ENCODE results near the gene FUOM.

FUOM gene

DNA sequence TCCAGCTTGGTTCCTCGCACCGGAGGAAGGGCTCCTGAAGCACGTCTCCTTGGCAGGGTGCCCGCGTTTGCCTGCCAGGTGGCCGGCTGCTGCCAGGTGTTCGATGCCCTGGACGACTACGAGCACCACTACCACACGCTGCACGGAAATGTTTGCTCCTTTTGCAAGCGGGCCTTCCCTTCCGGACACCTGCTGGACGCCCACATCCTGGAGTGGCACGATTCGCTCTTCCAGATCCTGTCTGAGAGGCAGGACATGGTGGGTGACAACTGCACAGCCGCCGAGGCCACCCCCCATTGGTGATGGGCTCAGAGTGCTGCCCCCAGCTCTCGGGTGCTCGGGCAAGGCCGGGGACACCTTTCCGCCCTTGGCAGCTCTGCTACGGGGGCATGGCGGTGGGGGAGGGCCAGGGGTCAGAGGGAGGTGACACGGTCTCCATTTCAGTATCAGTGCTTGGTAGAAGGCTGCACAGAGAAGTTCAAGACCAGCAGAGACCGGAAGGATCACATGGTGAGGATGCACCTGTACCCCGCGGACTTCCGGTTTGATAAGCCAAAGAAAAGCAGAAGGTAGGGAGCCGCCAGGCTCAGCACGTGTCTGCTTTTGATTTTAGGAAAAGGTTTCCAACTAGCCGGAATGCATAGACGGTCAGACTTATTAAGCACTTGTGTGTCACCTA is 48.0 kb downstream of the FUOM start:
- DNase-seq = no peak

DNA sequence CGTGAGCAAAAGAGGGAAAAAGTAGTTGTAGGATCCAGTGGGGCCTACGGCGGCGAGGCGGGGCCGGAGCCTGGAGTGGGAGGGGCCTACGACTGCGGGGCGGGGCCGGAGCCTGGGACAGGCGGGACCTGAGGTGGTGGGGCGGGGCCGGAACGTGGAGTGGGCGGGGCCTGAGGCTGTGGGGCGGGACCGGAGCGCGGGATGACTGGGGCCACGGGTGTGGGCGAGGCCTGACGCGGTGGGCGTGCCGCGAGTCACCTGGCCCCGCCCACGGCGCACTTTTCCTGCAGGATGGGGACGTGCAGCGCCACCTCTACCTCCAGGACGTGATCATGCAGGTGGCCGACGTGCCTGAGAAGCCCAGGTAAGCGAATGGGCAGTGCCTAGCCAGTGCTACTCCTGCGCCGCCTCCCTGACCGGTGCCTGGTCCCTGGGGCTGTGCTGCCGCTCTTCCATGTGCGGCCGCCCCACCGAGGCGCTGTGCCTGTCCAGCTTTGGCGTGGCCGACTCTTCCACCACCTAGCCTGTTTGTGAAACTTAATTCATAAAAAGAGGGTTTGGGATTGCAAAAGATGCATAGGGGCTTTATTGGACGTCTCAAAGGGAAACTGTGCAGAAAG is 48.6 kb downstream of the FUOM start:
- DNase-seq = peak; percentile 74

DNA sequence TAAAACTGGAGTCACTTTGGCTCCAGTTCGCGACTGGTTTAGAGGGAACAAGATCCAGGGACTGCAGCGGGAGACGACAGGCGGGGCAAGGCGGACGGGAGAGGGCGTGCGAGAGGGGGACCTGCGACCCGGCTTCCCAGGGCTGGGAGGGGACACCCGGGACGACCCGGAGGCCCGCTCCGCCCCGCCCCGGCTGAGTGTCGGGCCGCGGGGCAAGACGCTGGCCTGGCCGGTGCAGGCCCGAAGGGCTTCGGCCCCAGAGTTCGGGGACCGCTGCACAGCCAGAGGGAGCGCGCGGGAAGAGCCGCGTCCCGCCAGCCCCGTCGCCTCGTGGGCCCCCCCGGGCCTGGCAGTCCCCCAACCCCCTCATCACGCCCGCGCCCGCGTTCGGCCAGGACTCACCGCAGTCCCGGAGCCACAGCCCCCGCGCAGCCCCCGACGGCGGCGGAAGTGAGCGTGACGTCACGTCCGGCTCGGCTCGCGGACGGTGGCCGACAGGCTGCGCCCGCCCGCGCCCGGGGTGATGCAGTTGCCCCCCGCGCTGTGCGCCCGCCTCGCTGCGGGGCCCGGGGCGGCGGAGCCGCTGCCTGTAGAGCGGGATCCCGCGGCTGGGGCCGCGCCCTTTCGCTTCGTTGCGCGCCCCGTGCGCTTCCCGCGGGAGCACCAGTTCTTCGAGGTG is 49.3 kb downstream of the FUOM start, which contains the start of the genes TUBGCP2 and ZNF511:
Gene TUBGCP2, minus strand, starts transcription at position 452 of the 679 bp plus-strand sequence. CDS start 5,931 bp downstream, outside the sequence.
Gene ZNF511, plus strand, starts transcription at position 494 of the 679 bp plus-strand sequence. Its CDS starts 30 bp downstream, at position 524.
- DNase-seq = no peak

DNA sequence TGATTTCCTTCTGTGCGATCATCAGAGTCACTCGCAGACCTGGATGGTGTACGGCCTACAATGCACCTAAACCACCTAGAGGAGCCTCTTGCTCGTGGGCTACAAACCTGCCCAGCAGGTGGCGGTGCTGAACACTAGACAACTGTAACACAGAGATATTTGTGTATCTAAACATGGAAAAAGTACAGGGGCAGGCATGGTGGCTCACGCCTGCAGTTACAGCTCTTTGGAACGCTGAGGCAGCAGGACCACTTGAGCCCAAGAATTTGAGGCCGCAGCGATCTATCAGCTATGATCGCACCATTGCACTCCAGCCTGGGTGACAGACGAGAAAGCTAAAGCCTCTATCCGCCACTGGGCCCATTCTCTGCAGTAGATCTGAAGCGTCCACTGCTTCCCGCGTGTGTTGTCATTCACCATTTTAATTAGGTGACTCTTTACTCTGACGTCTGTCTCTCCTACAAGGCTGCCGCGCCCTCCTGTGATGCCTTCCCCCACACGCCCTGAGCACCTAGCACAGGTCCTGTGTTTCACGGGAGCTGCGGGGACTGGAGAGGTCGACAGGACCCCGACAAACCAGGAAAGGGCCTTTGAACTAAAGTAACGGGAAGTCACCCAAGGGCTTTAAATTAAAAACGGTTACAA is 49.9 kb downstream of the FUOM start:
- DNase-seq = no peak

DNA sequence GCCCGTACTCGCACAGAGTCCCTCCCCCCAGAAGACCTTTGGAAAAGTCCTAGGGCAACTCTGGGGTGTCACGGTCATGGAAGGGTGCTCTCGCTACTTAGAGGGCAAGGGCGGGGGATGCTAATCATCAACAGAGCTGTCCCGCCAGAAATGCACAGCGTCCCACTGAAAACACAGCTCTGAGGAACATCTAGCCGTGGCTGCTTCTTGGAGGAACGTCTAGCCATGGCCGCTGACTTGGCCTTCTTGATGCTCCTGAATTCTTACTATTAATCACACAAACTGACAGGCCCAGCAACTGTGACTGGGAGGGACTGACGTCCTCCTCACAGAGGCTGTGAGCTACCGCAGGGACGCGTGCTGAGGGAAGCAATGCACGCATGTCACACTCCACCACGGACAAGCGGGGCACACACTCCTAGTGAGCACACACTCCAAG is 50.9 kb downstream of the FUOM start:
- no peak for DNase-seq

DNA sequence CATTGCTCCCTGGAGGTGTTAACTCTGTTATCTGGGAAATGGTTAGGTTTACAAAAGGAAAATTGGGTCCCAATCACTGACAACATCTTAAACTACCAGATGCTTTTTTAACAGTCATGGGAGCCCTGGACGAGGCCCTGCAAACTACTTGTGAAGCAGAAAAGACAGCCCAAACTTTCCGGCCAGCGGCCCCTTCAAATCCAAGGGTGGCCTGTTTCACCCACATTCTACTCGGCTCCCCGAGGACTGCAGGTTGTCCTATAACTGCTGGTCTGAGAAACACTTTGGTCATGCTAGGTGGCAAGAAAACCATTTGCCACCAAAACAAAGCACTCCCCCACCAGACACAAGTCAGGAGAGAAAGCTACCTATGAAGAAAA is 51.7 kb downstream of the FUOM start:
- DNase-seq = no peak
